Measurements from ENCODE around the gene CCDC172. TPM values are rescaled to one million over a fixed set of nuclear protein-coding genes. Genes with fewer than 3 reads are reported as not detected.

CCDC172 gene
- total RNA-seq, 1 experiment from 2014 or later: not detected

- Mint-ChIP-seq H3K9me3 (ENCODE audit: unreplicated experiment) (no peaks in the 10 kb centered on the region), H3K36me3 (ENCODE audit: insufficient read depth, unreplicated experiment) (no peaks in the 10 kb centered on the region), H3K4me3 (ENCODE audit: unreplicated experiment) (no peak overlapping the region), H3K27me3 (ENCODE audit: insufficient read depth, unreplicated experiment) (peaks cover 4% of the 10 kb centered on the region), H3K4me1 (ENCODE audit: low read depth, unreplicated experiment) (no peaks in the 10 kb centered on the region), H3K27ac (ENCODE audit: unreplicated experiment) (no peak overlapping the region)
- intact Hi-C loops (cut with micrococcal nuclease; ENCODE audit: unreplicated experiment): no loop called here
- CTCF ChIA-PET: no interaction called here
- POLR2A ChIA-PET: no interaction called here
- Histone ChIP-seq H3K4me1 (no peaks in the 10 kb centered on the region), H3K4me3 (ENCODE audit: low read depth, low read length) (no peak overlapping the region), H3K9me3 (no peaks in the 10 kb centered on the region), H3K27me3 (replicated peaks; ENCODE audit: control insufficient read depth, insufficient read depth, low read length) (no peaks in the 10 kb centered on the region), H3K36me3 (ENCODE audit: control insufficient read depth, insufficient read depth, low read length) (no peaks in the 10 kb centered on the region)
- BruUV-seq (replicated peaks): no TSS peak
- TF ChIP-seq, protein P1, sequence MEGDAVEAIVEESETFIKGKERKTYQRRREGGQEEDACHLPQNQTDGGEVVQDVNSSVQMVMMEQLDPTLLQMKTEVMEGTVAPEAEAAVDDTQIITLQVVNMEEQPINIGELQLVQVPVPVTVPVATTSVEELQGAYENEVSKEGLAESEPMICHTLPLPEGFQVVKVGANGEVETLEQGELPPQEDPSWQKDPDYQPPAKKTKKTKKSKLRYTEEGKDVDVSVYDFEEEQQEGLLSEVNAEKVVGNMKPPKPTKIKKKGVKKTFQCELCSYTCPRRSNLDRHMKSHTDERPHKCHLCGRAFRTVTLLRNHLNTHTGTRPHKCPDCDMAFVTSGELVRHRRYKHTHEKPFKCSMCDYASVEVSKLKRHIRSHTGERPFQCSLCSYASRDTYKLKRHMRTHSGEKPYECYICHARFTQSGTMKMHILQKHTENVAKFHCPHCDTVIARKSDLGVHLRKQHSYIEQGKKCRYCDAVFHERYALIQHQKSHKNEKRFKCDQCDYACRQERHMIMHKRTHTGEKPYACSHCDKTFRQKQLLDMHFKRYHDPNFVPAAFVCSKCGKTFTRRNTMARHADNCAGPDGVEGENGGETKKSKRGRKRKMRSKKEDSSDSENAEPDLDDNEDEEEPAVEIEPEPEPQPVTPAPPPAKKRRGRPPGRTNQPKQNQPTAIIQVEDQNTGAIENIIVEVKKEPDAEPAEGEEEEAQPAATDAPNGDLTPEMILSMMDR (IDR thresholded peaks at IDR 0.05; ENCODE audit: insufficient read depth in 1 of 2, low read depth in 1 of 2, low read length in 1 of 2, severe bottlenecking in 1 of 2, unreplicated experiment in 1 of 2): no peak
- no peak for DNase-seq
These were observed 40.6 kb downstream of the CCDC172 start for GRCh38 chr10:116364868-116365267.

- H3K27me3 Mint-ChIP-seq (ENCODE audit: insufficient read depth, unreplicated experiment): no peaks in the 10 kb centered on the region
- no peaks in the 10 kb centered on the region for H3K36me3 ChIP-seq (ENCODE audit: control insufficient read depth, insufficient read depth, low read length)
- no peaks in the 10 kb centered on the region for H3K36me3 Mint-ChIP-seq (ENCODE audit: insufficient read depth, unreplicated experiment)
- H3K9me3 Mint-ChIP-seq (ENCODE audit: unreplicated experiment): no peaks in the 10 kb centered on the region
- no peaks in the 10 kb centered on the region for H3K9me3 ChIP-seq
- CTCF ChIA-PET: no interaction called here
- H3K27ac Mint-ChIP-seq (ENCODE audit: unreplicated experiment): no peak overlapping the region
- H3K27me3 ChIP-seq (replicated peaks; ENCODE audit: control insufficient read depth, insufficient read depth, low read length): no peaks in the 10 kb centered on the region
- POLR2A ChIA-PET: no interaction called here
- no peaks in the 10 kb centered on the region for H3K4me1 Mint-ChIP-seq (ENCODE audit: low read depth, unreplicated experiment)
- no TSS peak for BruUV-seq (replicated peaks)
- no peak overlapping the region for H3K4me3 Mint-ChIP-seq (ENCODE audit: unreplicated experiment)
- DNase-seq: no peak
- intact Hi-C loops (cut with micrococcal nuclease; ENCODE audit: unreplicated experiment): no loop called here
- TF ChIP-seq, protein P1 (IDR thresholded peaks at IDR 0.05; ENCODE audit: insufficient read depth in 1 of 2, low read depth in 1 of 2, low read length in 1 of 2, severe bottlenecking in 1 of 2, unreplicated experiment in 1 of 2): no peak
- H3K4me3 ChIP-seq (ENCODE audit: low read depth, low read length): no peak overlapping the region
- H3K4me1 ChIP-seq: no peaks in the 10 kb centered on the region
These were observed 47.5 kb downstream of the CCDC172 start for GRCh38 chr10:116371737-116372136.

DNA sequence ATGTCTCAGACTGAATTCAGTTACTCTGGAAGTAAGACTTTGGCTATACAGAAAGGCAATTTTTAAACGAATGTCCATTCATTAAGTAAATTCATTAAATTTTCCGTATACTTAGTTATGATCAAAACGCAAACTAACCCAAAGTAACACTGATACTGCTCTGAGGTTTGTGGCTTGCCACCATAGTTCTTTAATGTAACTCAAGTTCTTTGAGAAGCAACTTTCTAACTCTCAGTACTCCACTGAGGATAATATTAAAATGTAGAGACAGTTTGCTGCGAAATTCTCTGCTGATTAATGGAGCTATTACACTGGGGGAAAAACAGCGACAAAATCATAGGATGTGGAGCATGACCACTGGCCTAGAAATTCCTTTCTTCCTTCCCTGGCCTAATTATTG is 58.0 kb downstream of the CCDC172 start:
- Mint-ChIP-seq H3K4me3 (ENCODE audit: unreplicated experiment) (no peak overlapping the region), H3K9me3 (ENCODE audit: unreplicated experiment) (no peaks in the 10 kb centered on the region), H3K27me3 (ENCODE audit: insufficient read depth, unreplicated experiment) (peaks cover 3% of the 10 kb centered on the region), H3K36me3 (ENCODE audit: insufficient read depth, unreplicated experiment) (no peaks in the 10 kb centered on the region), H3K4me1 (ENCODE audit: low read depth, unreplicated experiment) (peaks cover 5% of the 10 kb centered on the region), H3K27ac (ENCODE audit: unreplicated experiment) (no peak overlapping the region)
- ChIA-PET POLR2A (no interaction called here), CTCF (no interaction called here)
- Histone ChIP-seq H3K9me3 (no peaks in the 10 kb centered on the region), H3K4me3 (ENCODE audit: low read depth, low read length) (no peak overlapping the region), H3K27me3 (replicated peaks; ENCODE audit: control insufficient read depth, insufficient read depth, low read length) (no peaks in the 10 kb centered on the region), H3K36me3 (ENCODE audit: control insufficient read depth, insufficient read depth, low read length) (no peaks in the 10 kb centered on the region), H3K4me1 (no peaks in the 10 kb centered on the region)
- intact Hi-C loops (cut with micrococcal nuclease; ENCODE audit: unreplicated experiment): no loop called here
- TF ChIP-seq, protein P1 (IDR thresholded peaks at IDR 0.05; ENCODE audit: insufficient read depth in 1 of 2, low read depth in 1 of 2, low read length in 1 of 2, severe bottlenecking in 1 of 2, unreplicated experiment in 1 of 2): no peak
- no TSS peak for BruUV-seq (replicated peaks)
- DNase-seq: no peak
